PC-3 (cell line): Measurements from ENCODE around the gene ITSN1. TPM values are rescaled to one million over a fixed set of nuclear protein-coding genes. Genes with fewer than 3 reads are reported as not detected.

Experiments
- ATAC-seq: fragments of 200-7000 bp; cut with Tn5 transposase; 2 replicates; pipeline ENCODE4 v1.9.1; 2020; ENCODE audit warnings: mild to moderate bottlenecking, moderate library complexity
- BruUV-seq: library from RNA; stranded (reverse); fragments of 400-500 nt; replicated peaks from 2 replicates; lab custom pipeline; 2021; lab: Mats Ljungman, UMichigan
- CTCF ChIA-PET: fragments of 300-600 bp; sonication (Branson Sonifier 250); formaldehyde crosslinking; loops from one replicate; lab custom pipeline; 2022; ENCODE audit warnings: antibody characterized with exemption; lab: Charles Lee
- POLR2A ChIA-PET: fragments of 300-600 bp; sonication (Branson Sonifier 250); formaldehyde crosslinking; loops from one replicate; lab custom pipeline; 2022; ENCODE audit warnings: antibody characterized with exemption; ENCODE audit not compliant: unreplicated experiment; lab: Charles Lee
- DNase-seq: peaks from one replicate; pipeline ENCODE4 v3.0.0-alpha.2; 2015
- H2AFZ ChIP-seq: fragments of 300-600 bp; sonication (generic); 2 replicates; pipeline ENCODE4 v1.6.0; 2016; ENCODE audit warnings: antibody characterized with exemption, low read length
- H3F3A ChIP-seq: fragments of 300-600 bp; sonication (generic); one replicate; pipeline ENCODE4 v1.6.0; 2017; ENCODE audit warnings: antibody characterized with exemption, low read length, control low read depth, mild to moderate bottlenecking; ENCODE audit not compliant: unreplicated experiment
- H3K27ac ChIP-seq: fragments of 300-600 bp; sonication (generic); 2 replicates; pipeline ENCODE4 v1.5.1; 2016; ENCODE audit warnings: mild to moderate bottlenecking, low read length
- H3K27me3 ChIP-seq: fragments of 300-600 bp; sonication (generic); 2 replicates; pipeline ENCODE4 v1.6.1; 2016; ENCODE audit warnings: low read length, mixed read lengths
- H3K36me3 ChIP-seq: fragments of 300-600 bp; sonication (generic); 2 replicates; pipeline ENCODE4 v1.6.1; 2016; ENCODE audit warnings: low read depth, mixed run types, low read length, mixed read lengths
- H3K4me1 ChIP-seq: fragments of 300-600 bp; sonication (generic); 2 replicates; pipeline ENCODE4 v1.5.1; 2016; ENCODE audit warnings: low read length; ENCODE audit not compliant: insufficient read depth
- H3K4me2 ChIP-seq: fragments of 300-600 bp; sonication (generic); 2 replicates; pipeline ENCODE4 v1.6.0; 2016; ENCODE audit warnings: low read length
- H3K4me3 ChIP-seq: fragments of 300-600 bp; sonication (generic); 2 replicates; pipeline ENCODE4 v1.5.1; 2016; ENCODE audit warnings: mild to moderate bottlenecking, low read length, mixed read lengths
- H3K79me2 ChIP-seq: fragments of 300-600 bp; sonication (generic); 2 replicates; pipeline ENCODE4 v1.6.1; 2017; ENCODE audit warnings: low read length, mixed read lengths
- H3K9ac ChIP-seq: fragments of 300-600 bp; sonication (generic); 2 replicates; pipeline ENCODE4 v1.6.0; 2016; ENCODE audit warnings: mild to moderate bottlenecking, low read length
- H3K9me2 ChIP-seq: fragments of 300-600 bp; sonication (generic); replicated peaks from 2 replicates; pipeline ENCODE4 v1.6.1; 2016; ENCODE audit warnings: mixed run types, low read length, mixed read lengths
- H3K9me3 ChIP-seq: fragments of 300-600 bp; sonication (generic); 2 replicates; pipeline ENCODE4 v1.6.1; 2016; ENCODE audit warnings: low read length, mixed read lengths
- H4K20me1 ChIP-seq: fragments of 300-600 bp; sonication (generic); 2 replicates; pipeline ENCODE4 v1.6.1; 2016; ENCODE audit warnings: low read length, mixed read lengths
- CTCF ChIP-seq: fragments of 300-600 bp; sonication (generic); conservative IDR thresholded peaks from 2 replicates; pipeline ENCODE4 v1.5.1; 2017; ENCODE audit warnings: antibody characterized with exemption, low read depth, mild to moderate bottlenecking, low read length
- EZH2 ChIP-seq: fragments of 300-600 bp; sonication (generic); IDR thresholded peaks from one replicate; pipeline ENCODE4 v1.6.1; 2017; ENCODE audit warnings: antibody characterized with exemption, mild to moderate bottlenecking, low read length; ENCODE audit not compliant: unreplicated experiment
- EZH2phosphoT487 ChIP-seq: fragments of 300-600 bp; sonication (generic); IDR thresholded peaks from 2 replicates; pipeline ENCODE4 v1.6.1; 2018; ENCODE audit warnings: mild to moderate bottlenecking, antibody characterized with exemption, low read length, borderline replicate concordance
- intact Hi-C: fragments of 100-400 bp; cut with micrococcal nuclease; formaldehyde crosslinking; loops from 2 replicates; pipeline ENCODE4 v1.9.0; 2023
- total RNA-seq: library from RNA; depleted of rRNA; stranded (reverse); fragments of >200 nt; gene quantifications from 2 replicates; pipeline ENCODE4 v1.2.3, GENCODE V29; 2014

The ITSN1 gene
- total RNA-seq, 1 experiment from 2014 or later: 45.6 TPM

- CTCF ChIA-PET: no interaction called here
- H3K4me3 ChIP-seq: no peak overlapping the region
- H4K20me1 ChIP-seq: no peaks in the 10 kb centered on the region
- POLR2A ChIA-PET: no interaction called here
- DNase-seq (no peak), ATAC-seq (no peak)
- H3K79me2 ChIP-seq: peaks cover 30% of the 10 kb centered on the region
- no peaks in the 10 kb centered on the region for H3K27me3 ChIP-seq
- no peak overlapping the region for H3K27ac ChIP-seq
- H2AFZ ChIP-seq: no peak overlapping the region
- H3K9me3 ChIP-seq: no peaks in the 10 kb centered on the region
- intact Hi-C loops: no loop called here
- H3K36me3 ChIP-seq: no peaks in the 10 kb centered on the region
- no TSS peak for BruUV-seq
- H3K9me2 ChIP-seq: no peaks in the 10 kb centered on the region
- H3F3A ChIP-seq: no peaks in the 10 kb centered on the region
- H3K9ac ChIP-seq: no peak overlapping the region
- TF ChIP-seq EZH2 (no peak), EZH2phosphoT487 (no peak), CTCF (no peak)
- H3K4me2 ChIP-seq: no peak overlapping the region
- peaks cover 14% of the 10 kb centered on the region for H3K4me1 ChIP-seq
Observed at GRCh38 chr21:33677450-33677849, 35.1 kb downstream of the ITSN1 start.

- POLR2A ChIA-PET: no interaction called here
- Histone ChIP-seq H3K4me1 (peaks cover 33% of the 10 kb centered on the region), H3K27ac (no peak overlapping the region), H3K9me3 (no peaks in the 10 kb centered on the region), H3K27me3 (no peaks in the 10 kb centered on the region), H3K4me2 (no peak overlapping the region), H3K79me2 (peaks cover 45% of the 10 kb centered on the region), H3K9me2 (no peaks in the 10 kb centered on the region), H3K9ac (no peak overlapping the region), H4K20me1 (no peaks in the 10 kb centered on the region), H3K4me3 (no peak overlapping the region), H3F3A (no peaks in the 10 kb centered on the region), H3K36me3 (no peaks in the 10 kb centered on the region), H2AFZ (no peak overlapping the region)
- TF ChIP-seq EZH2 (no peak), EZH2phosphoT487 (no peak), CTCF (no peak)
- intact Hi-C loops: no loop called here
- no TSS peak for BruUV-seq
- DNase-seq: no peak
- CTCF ChIA-PET: no interaction called here
- no peak for ATAC-seq
Observed at GRCh38 chr21:33680870-33681269, 38.6 kb downstream of the ITSN1 start.

GRCh38 chr21:33682992-33683627 is 40.8 kb downstream of the ITSN1 start:
- no peaks in the 10 kb centered on the region for H3K36me3 ChIP-seq

More at GRCh38 chr21:33682992-33683627, 40.8 kb downstream of the ITSN1 start:
- POLR2A ChIA-PET: interaction anchor here (0.5 kb wide), 1 partner anchor 63 kb away, joined by 5 read pairs; no protein-coding TSS in a partner anchor
- Histone ChIP-seq H3K9me3 (no peaks in the 10 kb centered on the region), H2AFZ (no peak overlapping the region), H3K4me3 (no peak overlapping the region), H3F3A (no peaks in the 10 kb centered on the region), H4K20me1 (no peaks in the 10 kb centered on the region), H3K9ac (no peak overlapping the region), H3K27me3 (no peaks in the 10 kb centered on the region), H3K27ac (0 out of 2 replicates have a peak overlapping the region, but pooled peaks have one; percentile 1), H3K79me2 (peaks cover 62% of the 10 kb centered on the region), H3K9me2 (no peaks in the 10 kb centered on the region), H3K4me1 (peaks cover 38% of the 10 kb centered on the region), H3K4me2 (peak overlapping the region; percentile 23)
- intact Hi-C loops: no loop called here
- BruUV-seq: no TSS peak
- ATAC-seq (peak; percentile 60), DNase-seq (peak; percentile 86)
- CTCF ChIA-PET: no interaction called here
- TF ChIP-seq EZH2phosphoT487 (no peak), CTCF (no peak), EZH2 (no peak)
